Prostate gland (tissue), 2 donors: Measurements from ENCODE around the gene ASIC4.

ENCODE experiments used
- POLR2A ChIP-seq: fragments of 450-650 bp; IDR thresholded peaks from one replicate; pipeline ENCODE4 v1.6.1; 2016; ENCODE audit warnings: antibody characterized with exemption, mild to moderate bottlenecking
- POLR2AphosphoS5 ChIP-seq: sonication (generic); formaldehyde crosslinking; IDR thresholded peaks from one replicate; pipeline ENCODE4 v1.6.1; 2017; ENCODE audit warnings: antibody characterized with exemption
- TF ChIP-seq, protein P1 (sequence below), 4 experiments: fragments of 200-600 bp in 2 of 4; fragments of 450-650 bp in 2 of 4; sonication (generic) in 2 of 4; IDR thresholded peaks; 1 replicate in 3 of 4; 2 replicates in 1 of 4; pipeline ENCODE4 v1.5.1; 2016 to 2019; ENCODE audit warnings: antibody characterized with exemption in 4 of 4, mild to moderate bottlenecking in 2 of 4, moderate library complexity in 2 of 4

DNA sequence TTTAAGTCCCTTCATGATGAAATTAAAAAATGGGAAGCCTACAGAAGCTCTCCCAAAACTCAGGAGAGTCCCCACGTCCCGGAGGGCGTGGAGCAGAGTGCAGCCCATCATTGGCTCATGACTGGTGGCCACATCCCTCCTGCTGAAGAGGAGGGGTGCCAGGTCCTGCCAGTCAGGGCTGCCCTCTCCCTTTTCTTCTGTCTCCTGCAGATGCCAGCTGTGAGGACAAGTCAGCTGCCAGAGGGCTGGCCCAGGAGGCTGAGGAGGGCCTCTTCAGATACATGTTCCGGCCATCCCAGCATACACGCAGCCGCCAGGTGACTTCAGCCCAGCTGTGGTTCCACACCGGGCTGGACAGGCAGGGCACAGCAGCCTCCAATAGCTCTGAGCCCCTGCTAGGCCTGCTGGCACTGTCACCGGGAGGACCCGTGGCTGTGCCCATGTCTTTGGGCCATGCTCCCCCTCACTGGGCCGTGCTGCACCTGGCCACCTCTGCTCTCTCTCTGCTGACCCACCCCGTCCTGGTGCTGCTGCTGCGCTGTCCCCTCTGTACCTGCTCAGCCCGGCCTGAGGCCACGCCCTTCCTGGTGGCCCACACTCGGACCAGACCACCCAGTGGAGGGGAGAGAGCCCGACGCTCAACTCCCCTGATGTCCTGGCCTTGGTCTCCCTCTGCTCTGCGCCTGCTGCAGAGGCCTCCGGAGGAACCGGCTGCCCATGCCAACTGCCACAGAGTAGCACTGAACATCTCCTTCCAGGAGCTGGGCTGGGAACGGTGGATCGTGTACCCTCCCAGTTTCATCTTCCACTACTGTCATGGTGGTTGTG is 60.4 kb downstream of the ASIC4 start:
- TF ChIP-seq POLR2A (no peak), POLR2AphosphoS5 (no peak)
- TF ChIP-seq, protein P1, sequence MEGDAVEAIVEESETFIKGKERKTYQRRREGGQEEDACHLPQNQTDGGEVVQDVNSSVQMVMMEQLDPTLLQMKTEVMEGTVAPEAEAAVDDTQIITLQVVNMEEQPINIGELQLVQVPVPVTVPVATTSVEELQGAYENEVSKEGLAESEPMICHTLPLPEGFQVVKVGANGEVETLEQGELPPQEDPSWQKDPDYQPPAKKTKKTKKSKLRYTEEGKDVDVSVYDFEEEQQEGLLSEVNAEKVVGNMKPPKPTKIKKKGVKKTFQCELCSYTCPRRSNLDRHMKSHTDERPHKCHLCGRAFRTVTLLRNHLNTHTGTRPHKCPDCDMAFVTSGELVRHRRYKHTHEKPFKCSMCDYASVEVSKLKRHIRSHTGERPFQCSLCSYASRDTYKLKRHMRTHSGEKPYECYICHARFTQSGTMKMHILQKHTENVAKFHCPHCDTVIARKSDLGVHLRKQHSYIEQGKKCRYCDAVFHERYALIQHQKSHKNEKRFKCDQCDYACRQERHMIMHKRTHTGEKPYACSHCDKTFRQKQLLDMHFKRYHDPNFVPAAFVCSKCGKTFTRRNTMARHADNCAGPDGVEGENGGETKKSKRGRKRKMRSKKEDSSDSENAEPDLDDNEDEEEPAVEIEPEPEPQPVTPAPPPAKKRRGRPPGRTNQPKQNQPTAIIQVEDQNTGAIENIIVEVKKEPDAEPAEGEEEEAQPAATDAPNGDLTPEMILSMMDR (IDR thresholded peaks at IDR 0.05), result no peak
